K562 (cell line): ENCODE data around the gene IFFO2. TPM values are rescaled to one million over a fixed set of nuclear protein-coding genes. Genes with fewer than 3 reads are reported as not detected.

Experiments used
- ATAC-seq: fragments of 200-7000 bp; cut with Tn5 transposase; 3 replicates; pipeline ENCODE4 v1.9.1; 2020; ENCODE audit warnings: moderate library complexity
- BruUV-seq: library from RNA; stranded (reverse); fragments of 400-500 nt; replicated peaks from 2 replicates; lab custom pipeline; 2021; lab: Mats Ljungman, UMichigan
- CTCF ChIA-PET: fragments of 300-600 bp; formaldehyde crosslinking; extraction: SDS; loops from one replicate; lab custom pipeline; 2021; ENCODE audit warnings: low intra/inter-chr PET ratio; lab: Yijun Ruan, JAX
- POLR2A ChIA-PET: fragments of 300-600, 350-650 bp; sonication (Branson Sonifier 250); formaldehyde crosslinking; extraction: SDS; loops from one replicate; lab custom pipeline; 2021; ENCODE audit warnings: antibody characterized with exemption, inconsistent platforms; lab: Yijun Ruan, JAX
- DNase-seq, 4 experiments: peaks; one replicate each; pipeline versions ENCODE4 v3.0.0 to v3.0.0-alpha.2; 2011 to 2018; ENCODE audit warnings: low spot score in 3 of 4, mixed read lengths in 3 of 4; ENCODE audit errors: extremely low read depth in 1 of 4
- FAIRE-seq: peaks from 2 replicates; lab custom pipeline; 2011; peaks lifted over from hg19 to GRCh38; lab: Jason Lieb, UNC
- H2AFZ ChIP-seq: 2 replicates; pipeline ENCODE4 v1.6.0; 2011; ENCODE audit warnings: low read depth, low read length, control low read depth, inconsistent platforms
- H3K27ac ChIP-seq: fragments of 200-600 bp; 3 replicates; pipeline ENCODE4 v1.8.0; 2011; ENCODE audit warnings: low read depth, mild to moderate bottlenecking, control low read depth, inconsistent platforms, low read length, moderate library complexity, mixed read lengths; ENCODE audit errors: extremely low read depth
- H3K27me3 ChIP-seq, 2 experiments: fragments of 300-600 bp in 1 of 2; 2 replicates in 1 of 2; 3 replicates in 1 of 2; pipeline versions ENCODE4 v1.6.0 to v1.8.0; 2011; ENCODE audit warnings: inconsistent platforms in 2 of 2, low read length in 2 of 2, mild to moderate bottlenecking in 1 of 2, mixed read lengths in 1 of 2, moderate library complexity in 1 of 2; ENCODE audit not compliant: control insufficient read depth in 2 of 2, insufficient read depth in 2 of 2
- H3K36me3 ChIP-seq: fragments of 300-600 bp; 3 replicates; pipeline ENCODE4 v1.8.0; 2011; ENCODE audit warnings: mild to moderate bottlenecking, low read length, inconsistent platforms; ENCODE audit not compliant: control insufficient read depth, insufficient read depth
- H3K4me1 ChIP-seq, 2 experiments: fragments of 200-600 bp in 1 of 2; replicated peaks in 1 of 2; 2 replicates in 1 of 2; 3 replicates in 1 of 2; pipeline versions ENCODE4 v1.5.1 to v1.8.0; 2011; ENCODE audit warnings: inconsistent platforms in 2 of 2, low read length in 2 of 2, mild to moderate bottlenecking in 1 of 2, mixed read lengths in 1 of 2, moderate library complexity in 1 of 2; ENCODE audit not compliant: control insufficient read depth in 2 of 2, insufficient read depth in 2 of 2
- H3K4me2 ChIP-seq: 2 replicates; pipeline ENCODE4 v1.6.1; 2011; ENCODE audit warnings: low read length, control low read depth, inconsistent platforms, mixed read lengths; ENCODE audit not compliant: insufficient read depth
- H3K4me3 ChIP-seq: fragments of 200-600 bp; sonication (generic), shearing (Covaris generic); 2 replicates; pipeline ENCODE4 v1.5.1; 2016; ENCODE audit warnings: control low read depth, inconsistent platforms
- H3K79me2 ChIP-seq: fragments of 200-600 bp; 3 replicates; pipeline ENCODE4 v1.8.0; 2011; ENCODE audit warnings: low read length, inconsistent platforms; ENCODE audit not compliant: control insufficient read depth, insufficient read depth
- H3K9ac ChIP-seq, 2 experiments: 2 replicates each; pipeline versions ENCODE4 v1.6.0 to v1.6.1; 2011; ENCODE audit warnings: low read depth in 2 of 2, low read length in 2 of 2, control low read depth in 1 of 2, inconsistent platforms in 1 of 2, mild to moderate bottlenecking in 1 of 2, mixed read lengths in 1 of 2; ENCODE audit not compliant: insufficient read depth in 1 of 2
- H3K9me1 ChIP-seq: one replicate; pipeline ENCODE4 v1.6.0; 2011; ENCODE audit warnings: inconsistent platforms, mild to moderate bottlenecking, low read length, moderate library complexity; ENCODE audit not compliant: control insufficient read depth, insufficient read depth
- H3K9me3 ChIP-seq: replicated peaks from 2 replicates; pipeline ENCODE4 v1.5.1; 2011; ENCODE audit warnings: low read depth, low read length, inconsistent platforms; ENCODE audit not compliant: control insufficient read depth, insufficient read depth
- H4K20me1 ChIP-seq: replicated peaks from 2 replicates; pipeline ENCODE4 v1.6.1; 2011; ENCODE audit warnings: low read length, inconsistent platforms, mixed read lengths; ENCODE audit not compliant: control insufficient read depth, insufficient read depth
- CBX2 ChIP-seq: fragments of 200-600 bp; sonication (generic); IDR thresholded peaks from one replicate; pipeline ENCODE4 v1.6.1; 2012; ENCODE audit warnings: mild to moderate bottlenecking, low read length, inconsistent platforms; ENCODE audit not compliant: insufficient read depth, poor library complexity, severe bottlenecking
- GATAD2A ChIP-seq: fragments of 450-650 bp; IDR thresholded peaks from 2 replicates; pipeline ENCODE4 v1.6.1; 2017
- RBM25 ChIP-seq: fragments of 200-400 bp; formaldehyde crosslinking; IDR thresholded peaks from 2 replicates; pipeline ENCODE4 v1.6.1; 2018; ENCODE audit warnings: low read length, low read depth, moderate library complexity; ENCODE audit not compliant: severe bottlenecking
- ZNF217 ChIP-seq: sonication (generic); formaldehyde crosslinking; IDR thresholded peaks from 2 replicates; pipeline ENCODE4 v1.8.0; 2022; ENCODE audit warnings: mild to moderate bottlenecking, missing genetic modification reagents
- ZNF398 ChIP-seq: fragments of 250-450 bp; sonication (Bioruptor Pico); IDR thresholded peaks from 2 replicates; pipeline ENCODE4 v1.8.0; 2021; ENCODE audit warnings: moderate library complexity, mild to moderate bottlenecking, inconsistent platforms
- WGBS: fragments of 100-300 bp; shearing (Covaris generic); methylation state at CpG from one replicate; pipeline ENCODE4 v1.1.6; 2016; ENCODE audit warnings: low coverage, mixed read lengths; ENCODE audit not compliant: insufficient coverage; ENCODE audit errors: missing lambda C conversion rate; 5-methylcytosine and 5-hydroxymethylcytosine counted together
- in situ Hi-C: fragments of 300-500 bp; cut with MboI; formaldehyde crosslinking; loops from 4 replicates; pipeline ENCODE4 v1.15.0; 2018; ENCODE audit warnings: inconsistent platforms, mixed read lengths
- intact Hi-C: fragments of 100-400 bp; cut with micrococcal nuclease; formaldehyde crosslinking; loops from 2 replicates; pipeline ENCODE4 v1.14.2; 2022
- polyA plus RNA-seq, 8 experiments: library from polyadenylated mRNA; depleted of rRNA in 4 of 8; stranded (reverse) in 5 of 8; unstranded in 3 of 8; fragments of >200 nt; fragmentation: Nextera tagmentation in 2 of 8; fragmentation: Illumina TruSeq in 1 of 8; extraction: Ambion mirVana in 2 of 8; extraction: Trizol in 1 of 8; gene quantifications; 2 replicates each; pipeline versions ENCODE4 v1.2.1 to v1.2.3, GENCODE V29; 2011 to 2014; ENCODE audit warnings: inconsistent platforms in 1 of 8, missing spikeins in 1 of 8
- total RNA-seq, 7 experiments: library from RNA; depleted of rRNA in 6 of 7; stranded (reverse); fragments of >200 nt in 6 of 7; fragmentation: Illumina TruSeq in 2 of 7; extraction: Trizol in 2 of 7; gene quantifications; 2 replicates each; pipeline versions ENCODE4 v1.2.1 to v1.2.3, GENCODE V29; 2011 to 2021; ENCODE audit warnings: low replicate concordance in 1 of 7

IFFO2 gene
- total and polyA plus RNA-seq, 9 of the 15 experiments (the other 6 are each of a cell fraction or from before 2014, with no cell fraction given) = 0.15 to 1.0 (median 0.44) TPM; not detected in 2

GRCh38 chr1:18970762-18971161 is 14.3 kb upstream of the IFFO2 start (continued):
- no peak for TF ChIP-seq ZNF398

- no peaks in the 10 kb centered on the region for H3K79me2 ChIP-seq
- DNase-seq = no peak
- ChIA-PET POLR2A (interaction anchor here (0.6 to 0.7 kb wide), 2 partner anchors 31 to 691 kb away, joined by 3 read pairs; no protein-coding TSS in a partner anchor), CTCF (no interaction called here)
- no peak overlapping the region for H3K27ac ChIP-seq
- H3K4me1 ChIP-seq = no peaks in the 10 kb centered on the region
- in situ Hi-C loops = no loop called here
- no peak overlapping the region for H3K4me3 ChIP-seq
- H3K9me3 ChIP-seq = no peaks in the 10 kb centered on the region
- WGBS = 3% methylated on average over 7 of the region's 7 CpGs
- H3K36me3 ChIP-seq = no peaks in the 10 kb centered on the region
- TF ChIP-seq RBM25 (peak; percentile 68), ZNF217 (CRISPR knock-in tag) (no peak), GATAD2A (no peak), CBX2 (no peak)
- TF ChIP-seq, all 486 proteins: peak for 1
- peaks cover 4% of the 10 kb centered on the region for H4K20me1 ChIP-seq
- ATAC-seq (no peak), FAIRE-seq (no peak)
- H3K4me2 ChIP-seq = no peak overlapping the region
- no peak overlapping the region for H3K9ac ChIP-seq
- BruUV-seq = no TSS peak
- no peak overlapping the region for H2AFZ ChIP-seq
- H3K27me3 ChIP-seq = peaks cover 46 to 60% of the 10 kb centered on the region in 2 experiments
- no peaks in the 10 kb centered on the region for H3K9me1 ChIP-seq
- intact Hi-C loops = no loop called here
Observed at GRCh38 chr1:18970358-18970757, 13.9 kb upstream of the IFFO2 start.
